ENCODE measurements around the gene TP53I11. TPM values are rescaled to one million over a fixed set of nuclear protein-coding genes. Genes with fewer than 3 reads are reported as not detected.

TP53I11 gene
- total and polyA plus RNA-seq, 9 of the 15 experiments (the other 6 are each of a cell fraction or from before 2014, with no cell fraction given) = 0.14 to 2.5 (median 1.2) TPM; not detected in 2

- TF ChIP-seq ATF4 (CRISPR knock-in tag; IDR thresholded peaks at IDR 0.05) (no peak), RFX5 (IDR thresholded peaks at IDR 0.05; ENCODE audit: low read depth, low read length) (no peak), HES1 (IDR thresholded peaks at IDR 0.05; ENCODE audit: low read depth) (no peak), ZNF583 (CRISPR knock-in tag; IDR thresholded peaks at IDR 0.05) (no peak), XRCC3 (IDR thresholded peaks at IDR 0.05) (no peak), NR2F6 (CRISPR knock-in tag; IDR thresholded peaks at IDR 0.05) (no peak), ELK1 (CRISPR knock-in tag; IDR thresholded peaks at IDR 0.05) (no peak), SNIP1 (IDR thresholded peaks at IDR 0.05; ENCODE audit: low read depth) (no peak), RCOR1 (IDR thresholded peaks at IDR 0.05; ENCODE audit: borderline replicate concordance in 1 of 2, low read depth in 2 of 2, low read length in 2 of 2) (peak in 1 of 2 experiments; percentile 34; a peak in 1 of 4 replicates), GMEB1 (CRISPR knock-in tag; IDR thresholded peaks at IDR 0.05) (no peak), FOXK2 (conservative IDR thresholded peaks at IDR 0.05 in 1 of 2, IDR thresholded peaks at IDR 0.05 in 1 of 2; ENCODE audit: low read depth in 2 of 2) (no peak), ZNF316 (IDR thresholded peaks at IDR 0.05) (no peak), POLR2A (conservative IDR thresholded peaks at IDR 0.05) (no peak), NR4A1 (CRISPR knock-in tag; IDR thresholded peaks at IDR 0.05) (no peak), NR4A1 (tag; IDR thresholded peaks at IDR 0.05) (no peak), KDM1A (IDR thresholded peaks at IDR 0.05) (no peak), FOXP1 (CRISPR knock-in tag; IDR thresholded peaks at IDR 0.05) (no peak), TARDBP (IDR thresholded peaks at IDR 0.05) (no peak), E2F1 (CRISPR knock-in tag; IDR thresholded peaks at IDR 0.05) (no peak), GABPB1 (CRISPR knock-in tag; IDR thresholded peaks at IDR 0.05) (0 out of 2 replicates have a peak, but pooled peaks have one; percentile 16), TSHZ1 (CRISPR knock-in tag; IDR thresholded peaks at IDR 0.05) (no peak), MTF1 (CRISPR knock-in tag; IDR thresholded peaks at IDR 0.05; ENCODE audit: borderline replicate concordance) (no peak), HIVEP1 (CRISPR knock-in tag; IDR thresholded peaks at IDR 0.05) (no peak)
These were observed 14.2 kb downstream of the TP53I11 start (continued) for GRCh38 chr11:44936525-44936924.

Measured in K562 (cell line).